ENCODE data around the gene PHF19. TPM values are rescaled to one million over a fixed set of nuclear protein-coding genes. Genes with fewer than 3 reads are reported as not detected.

Gene PHF19
- 10 to 100 TPM; 29.0 to 42.0 (median 36.6) TPM for polyA plus RNA-seq (ENCODE audit: insufficient read length in 4 of 4)

- DNase-seq (ENCODE audit: low read depth in 4 of 4, low spot score in 3 of 4), result no peak
These were observed at the start of gene PHF19 for GRCh38 chr9:120876842-120877240. PHF19 (minus strand) TSS chr9:120877188; CDS start chr9:120874741, 2,447 bp downstream.

- no peak for DNase-seq (ENCODE audit: low read depth in 4 of 4, low spot score in 3 of 4)
These were observed 49.5 kb upstream of the PHF19 start, which contains the start of gene TRAF1 for GRCh38 chr9:120926397-120926928. TRAF1 (minus strand) TSS chr9:120926796; CDS start chr9:120926075, 721 bp downstream.

DNA sequence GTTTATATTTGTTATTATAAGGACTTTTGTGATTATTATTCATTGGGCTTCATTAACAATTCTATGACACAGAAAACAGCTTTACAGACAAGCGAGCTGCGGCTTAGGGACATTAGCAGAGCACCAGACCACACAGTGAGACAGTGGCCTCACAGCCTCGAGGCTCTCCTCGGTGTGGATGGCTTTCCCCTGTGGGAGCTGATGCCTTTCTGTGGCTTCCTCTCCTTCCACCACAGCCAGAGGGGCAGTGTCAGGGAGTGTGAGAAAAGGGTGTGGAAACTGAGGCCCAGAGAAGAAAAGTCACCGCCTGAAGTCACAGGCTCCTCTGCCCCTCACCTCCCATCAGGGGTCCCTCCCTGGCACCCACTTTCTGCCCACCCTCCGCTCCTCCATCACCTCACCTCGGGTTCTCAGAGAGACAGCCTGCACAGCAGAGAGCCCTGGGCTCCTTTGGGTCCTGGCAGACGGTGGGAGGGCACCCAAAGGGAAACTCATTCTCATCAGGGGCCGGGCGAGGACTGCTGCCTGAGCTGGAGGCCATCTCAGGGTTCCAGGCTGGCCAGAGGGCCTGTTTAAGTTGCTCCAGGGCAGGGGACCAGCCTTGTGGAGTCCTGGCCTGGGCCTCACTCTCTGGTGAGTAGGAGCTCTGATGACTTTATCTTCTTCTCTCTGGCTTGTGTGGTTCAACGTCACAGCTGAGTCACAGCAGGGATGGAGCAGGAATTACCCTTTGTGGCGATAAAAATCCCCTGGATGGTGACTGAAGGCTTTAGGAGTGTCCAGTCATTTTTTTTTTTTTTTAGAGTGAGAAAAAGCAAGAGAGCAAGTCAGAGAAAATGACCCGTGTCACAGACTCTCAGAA, 48.8 kb upstream of the PHF19 start:
- no peak for DNase-seq (ENCODE audit: low read depth in 4 of 4, low spot score in 3 of 4)

GRCh38 chr9:120924698-120925534, 47.9 kb upstream of the PHF19 start:
- no peak for DNase-seq (ENCODE audit: low read depth in 4 of 4, low spot score in 3 of 4)

DNA sequence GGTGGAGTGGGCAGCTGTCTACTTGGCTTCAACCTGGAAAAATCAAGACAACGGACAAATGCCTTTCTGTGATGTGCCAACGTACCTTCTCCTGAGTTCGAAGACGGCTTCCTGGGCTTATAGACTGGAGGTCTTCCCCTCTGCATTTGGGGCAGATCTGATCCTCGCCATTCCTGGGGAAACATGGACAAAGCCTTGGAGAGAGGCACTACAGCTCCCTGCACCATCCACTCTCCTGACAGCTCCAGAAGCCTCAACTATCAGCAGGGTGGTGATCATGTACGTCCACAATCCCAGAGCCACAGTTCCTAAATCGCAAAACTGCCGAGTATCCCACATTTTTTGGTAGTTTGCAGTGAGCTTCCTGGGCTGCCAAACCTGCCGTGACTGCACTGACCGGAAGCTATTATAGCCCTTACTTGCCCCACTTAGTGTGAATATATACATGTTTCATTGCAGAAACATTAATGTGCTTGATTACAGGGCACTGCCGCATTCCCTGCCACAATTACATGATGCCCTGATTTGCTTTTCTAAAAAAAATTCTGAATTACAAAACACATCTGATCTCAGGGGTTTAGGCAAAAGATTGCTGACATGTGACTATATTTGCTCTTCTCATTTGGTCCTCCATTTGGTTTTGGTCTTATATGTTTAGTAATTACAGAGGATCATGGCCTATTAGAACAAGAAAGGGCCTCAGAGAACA, 46.8 kb upstream of the PHF19 start:
- DNase-seq (ENCODE audit: low read depth in 4 of 4, low spot score in 3 of 4), result no peak

DNA sequence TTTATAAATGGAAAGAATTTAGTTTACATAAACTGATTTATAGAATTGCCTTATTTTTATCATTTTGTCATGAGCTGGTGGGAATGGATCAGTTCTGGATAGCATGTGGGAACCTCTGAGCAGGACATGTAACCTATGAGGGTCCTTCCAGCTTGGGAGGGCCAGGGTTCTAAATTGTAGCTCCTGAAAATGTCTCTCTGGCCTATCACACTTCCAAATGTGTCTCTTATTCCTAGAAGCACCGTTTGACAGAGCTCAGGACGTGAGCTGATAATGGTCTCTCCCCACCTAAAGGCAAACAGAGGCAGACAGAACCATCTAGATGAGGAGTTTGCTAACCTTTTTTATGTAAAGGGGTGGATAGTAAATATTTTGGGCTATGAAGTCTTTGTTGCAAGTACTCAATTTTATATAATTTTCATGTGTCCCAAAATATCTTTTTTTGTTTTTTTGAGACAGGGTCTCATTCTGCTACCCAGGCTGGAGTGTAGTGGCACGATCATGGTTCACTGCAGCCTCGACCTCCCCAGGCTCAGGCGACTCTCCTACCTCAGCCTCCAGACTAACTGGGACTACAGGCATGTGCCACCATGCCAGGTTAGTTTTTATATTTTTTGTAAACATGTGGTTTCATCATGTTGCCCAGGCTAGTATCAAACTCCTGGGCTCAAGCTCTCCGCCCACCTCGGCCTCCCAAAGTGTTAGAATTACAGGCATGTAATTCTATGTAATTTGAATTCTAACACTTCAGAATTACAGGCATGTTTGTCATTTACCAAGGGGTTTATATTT, 45.6 kb upstream of the PHF19 start:
- DNase-seq (ENCODE audit: low read depth in 4 of 4, low spot score in 3 of 4), result no peak

DNA sequence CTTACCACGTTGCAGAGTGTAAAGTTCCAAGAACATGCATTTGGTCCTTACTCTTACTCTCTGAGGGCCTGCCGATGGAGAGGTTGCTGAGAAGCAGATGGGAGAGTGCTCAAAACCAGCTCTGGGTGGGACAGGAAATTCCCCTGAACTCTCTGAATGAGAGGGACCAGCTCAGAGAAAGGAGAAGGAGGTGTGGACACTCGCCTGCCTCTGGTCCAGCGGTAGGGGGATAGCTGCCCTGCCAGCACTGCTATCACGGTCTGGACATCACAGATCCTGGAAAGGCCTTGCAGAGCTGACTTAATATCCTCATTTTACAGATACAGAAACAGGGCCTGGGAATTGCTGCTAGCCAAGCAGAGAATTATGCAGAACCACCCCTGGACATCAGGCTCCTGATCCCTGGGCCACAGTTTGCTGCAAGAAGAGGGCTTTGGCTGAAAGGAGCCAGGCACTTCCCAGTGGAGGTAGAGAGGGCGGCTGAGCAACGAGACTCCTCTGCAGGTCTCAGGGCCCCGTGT, 44.7 kb upstream of the PHF19 start:
- no peak for DNase-seq (ENCODE audit: low read depth in 4 of 4, low spot score in 3 of 4)

- DNase-seq (ENCODE audit: low read depth in 4 of 4, low spot score in 3 of 4), result no peak
These were observed 43.8 kb upstream of the PHF19 start for GRCh38 chr9:120920806-120921178.

DNA sequence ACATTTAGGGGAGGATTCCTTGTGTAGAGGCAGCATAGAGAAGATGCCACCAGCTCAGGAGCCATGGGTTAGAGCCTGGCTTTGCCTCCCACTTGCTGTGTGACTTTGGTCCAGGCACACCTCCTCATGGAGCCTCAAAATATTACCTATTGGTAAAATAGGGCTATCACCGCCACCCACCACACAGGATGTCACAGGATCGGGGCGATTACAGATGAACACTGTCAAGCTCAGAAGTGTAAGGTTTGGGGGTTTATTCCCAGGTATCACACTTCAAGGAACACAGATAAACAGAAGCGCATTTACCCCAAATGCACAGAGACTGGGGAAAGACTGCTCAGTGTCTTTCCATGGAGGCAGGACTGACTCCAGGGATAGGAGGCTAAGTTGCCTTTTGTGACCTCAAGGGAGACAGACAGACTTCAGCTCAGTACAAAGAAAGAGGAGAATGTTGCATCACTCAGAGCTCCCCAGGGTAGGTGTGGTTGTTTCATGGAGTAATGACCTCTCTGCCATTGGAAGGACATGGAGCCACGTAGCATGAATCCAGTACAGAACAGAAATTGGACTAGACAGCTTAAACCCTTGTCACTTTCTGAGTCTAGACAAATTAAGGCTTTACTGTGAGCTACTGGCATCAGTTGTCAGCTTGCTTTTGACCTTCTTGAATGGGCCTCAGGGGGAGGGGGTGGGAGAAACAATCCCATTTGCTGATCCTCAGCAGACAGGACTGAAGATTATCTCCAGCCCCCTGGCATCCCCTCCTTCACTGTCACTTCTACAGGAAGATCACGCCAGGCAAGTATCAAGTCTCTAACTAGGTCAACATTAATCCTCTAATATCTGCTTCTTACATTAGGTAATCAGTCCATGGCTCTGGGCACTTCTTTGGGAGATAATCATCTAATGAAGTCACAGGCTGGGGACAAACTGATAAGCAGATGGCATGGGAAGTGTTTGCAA, 43.1 kb upstream of the PHF19 start:
- DNase-seq (ENCODE audit: low read depth in 4 of 4, low spot score in 3 of 4), result no peak

DNA sequence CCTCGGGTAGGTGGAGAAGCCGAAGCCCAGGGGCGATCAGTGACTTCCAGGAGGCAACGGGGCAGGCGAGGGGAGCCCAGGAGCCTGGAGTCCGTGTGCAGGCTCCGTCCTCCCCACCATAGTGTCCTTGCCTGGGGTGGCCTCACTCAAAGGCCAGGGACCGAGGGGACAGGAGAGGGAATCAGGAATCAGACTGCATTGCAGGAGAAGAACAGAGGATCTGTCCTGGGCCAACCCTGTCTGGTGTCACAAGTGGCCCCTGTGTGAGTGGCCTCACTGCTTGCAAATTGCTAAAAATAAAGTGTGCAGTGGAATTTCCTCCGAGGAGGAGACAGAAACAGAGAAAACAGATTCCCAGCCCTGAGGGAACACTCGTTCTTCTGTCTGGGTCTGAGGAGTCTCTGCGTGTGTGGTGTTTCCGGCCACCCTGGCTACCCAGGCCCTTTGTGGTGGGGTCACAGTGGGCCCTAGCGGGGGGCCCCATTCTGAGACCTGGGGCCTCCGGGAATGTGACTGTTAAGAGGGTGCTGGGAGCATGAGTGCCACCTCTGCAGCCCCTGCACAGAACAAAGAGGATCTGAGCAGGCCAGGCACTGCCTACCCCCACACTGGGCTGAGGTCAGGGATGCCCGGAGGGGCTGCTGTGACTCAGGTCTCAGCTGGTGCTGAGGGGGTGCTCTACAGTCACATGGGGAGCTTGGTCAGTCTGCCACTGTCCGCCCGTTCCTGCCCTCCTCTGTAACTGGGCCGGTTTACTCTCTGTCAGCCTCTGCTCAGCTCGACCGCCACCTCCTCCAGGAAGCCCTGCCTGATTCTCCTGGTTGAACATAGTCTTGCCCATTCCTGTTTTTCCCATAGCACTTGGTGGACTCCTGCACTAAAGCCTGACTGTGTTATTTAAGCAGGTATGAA, 42.2 kb upstream of the PHF19 start:
- DNase-seq (ENCODE audit: low read depth in 4 of 4, low spot score in 3 of 4), result no peak

DNA sequence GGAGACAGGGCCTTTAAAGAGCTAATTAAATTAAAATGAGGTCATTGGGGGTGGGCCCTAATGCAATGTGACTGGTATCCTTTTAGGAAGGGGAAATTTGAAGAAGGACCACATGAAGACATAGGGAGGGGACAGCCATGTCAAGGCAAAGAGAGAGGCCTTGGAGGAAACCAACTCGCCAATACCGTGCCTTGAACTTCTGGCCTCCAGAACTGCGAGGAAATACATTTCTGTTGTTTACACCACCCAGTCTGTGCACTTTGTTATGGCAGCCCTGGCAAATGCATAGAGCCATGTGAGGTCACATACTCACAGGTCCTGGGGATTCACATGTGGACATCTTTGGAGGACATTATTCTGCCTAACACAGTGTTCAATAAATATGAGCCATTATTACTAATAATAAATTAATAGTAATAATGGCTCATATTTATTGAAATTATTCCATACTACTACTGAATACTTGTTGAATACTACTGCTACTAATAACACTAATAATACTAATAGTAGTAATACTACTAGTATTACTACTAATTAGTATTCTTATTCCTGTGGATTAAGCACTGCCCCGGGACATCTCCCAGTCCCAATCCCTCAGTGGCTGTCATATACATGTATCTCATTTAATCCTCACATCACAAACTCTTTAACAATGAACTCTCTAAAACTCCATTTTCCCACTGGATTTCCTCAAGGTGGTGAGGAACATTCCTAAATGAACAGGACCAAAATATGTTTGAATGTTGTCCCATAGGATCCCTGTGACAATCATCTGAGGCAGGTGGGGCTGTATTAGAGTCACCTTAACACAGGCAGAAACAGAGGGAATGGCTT, 41.2 kb upstream of the PHF19 start:
- no peak for DNase-seq (ENCODE audit: low read depth in 4 of 4, low spot score in 3 of 4)

DNA sequence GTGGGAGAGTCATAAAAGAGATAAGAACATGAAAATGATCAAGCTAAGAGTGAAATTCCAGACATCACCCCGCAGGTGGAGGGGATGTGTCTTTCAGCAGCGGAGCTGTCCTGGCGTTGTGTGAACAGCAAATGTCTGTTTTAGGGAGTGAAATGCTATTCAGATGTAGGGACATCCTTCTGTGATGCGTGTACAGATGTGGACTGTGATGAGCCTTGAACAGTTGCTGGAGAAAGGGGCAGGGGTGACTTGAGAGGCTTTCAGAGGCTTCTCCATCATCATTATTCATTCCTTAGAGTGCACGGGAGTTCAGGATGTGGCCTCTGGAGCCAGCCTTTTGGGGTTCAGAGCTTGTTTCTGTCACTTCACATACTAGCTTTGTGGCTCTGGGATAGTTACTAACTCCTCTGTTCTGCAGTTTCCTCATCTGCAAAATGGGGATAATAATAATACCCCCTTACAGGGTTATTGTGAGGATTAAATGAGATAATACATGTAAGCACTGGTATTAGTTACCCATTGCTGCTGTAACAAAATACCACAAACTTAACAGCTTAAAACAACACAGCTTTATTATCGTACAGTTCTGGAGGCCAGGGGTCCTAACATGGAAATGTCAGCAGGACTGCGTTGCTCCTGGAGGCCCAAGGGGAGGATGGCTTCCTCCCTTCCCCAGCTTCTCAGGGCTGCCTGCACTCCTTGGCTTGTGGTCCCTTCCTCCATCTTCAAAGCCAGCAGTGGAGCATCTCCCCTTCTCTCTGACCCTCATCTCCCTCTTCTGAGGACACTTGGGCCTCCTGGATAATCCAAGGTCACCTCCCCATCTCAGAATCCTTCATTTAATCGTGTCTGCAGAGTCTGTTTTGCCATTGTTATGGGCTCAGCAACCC, 40.2 kb upstream of the PHF19 start:
- DNase-seq (ENCODE audit: low read depth in 4 of 4, low spot score in 3 of 4), result no peak

DNA sequence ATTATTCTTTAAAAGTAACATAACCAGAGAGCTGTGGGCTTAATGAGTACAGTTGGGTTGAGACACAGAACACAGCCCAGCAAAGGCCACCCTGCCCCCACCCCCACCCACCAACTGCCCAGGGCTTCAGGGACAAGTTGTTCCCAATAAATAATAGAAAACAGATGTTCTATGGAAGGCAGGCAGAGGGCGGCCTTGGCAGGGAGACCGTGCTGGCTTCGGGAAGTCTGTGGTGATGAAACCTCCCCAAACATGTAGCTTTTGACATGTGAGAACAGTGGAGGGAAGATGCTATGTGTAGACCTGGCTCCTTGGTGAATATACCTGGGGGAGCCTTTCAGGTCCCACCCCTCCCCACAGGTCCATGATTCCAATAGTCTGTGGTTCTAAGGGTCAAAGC, 39.6 kb upstream of the PHF19 start:
- DNase-seq (ENCODE audit: low read depth in 4 of 4, low spot score in 3 of 4), result no peak

DNA sequence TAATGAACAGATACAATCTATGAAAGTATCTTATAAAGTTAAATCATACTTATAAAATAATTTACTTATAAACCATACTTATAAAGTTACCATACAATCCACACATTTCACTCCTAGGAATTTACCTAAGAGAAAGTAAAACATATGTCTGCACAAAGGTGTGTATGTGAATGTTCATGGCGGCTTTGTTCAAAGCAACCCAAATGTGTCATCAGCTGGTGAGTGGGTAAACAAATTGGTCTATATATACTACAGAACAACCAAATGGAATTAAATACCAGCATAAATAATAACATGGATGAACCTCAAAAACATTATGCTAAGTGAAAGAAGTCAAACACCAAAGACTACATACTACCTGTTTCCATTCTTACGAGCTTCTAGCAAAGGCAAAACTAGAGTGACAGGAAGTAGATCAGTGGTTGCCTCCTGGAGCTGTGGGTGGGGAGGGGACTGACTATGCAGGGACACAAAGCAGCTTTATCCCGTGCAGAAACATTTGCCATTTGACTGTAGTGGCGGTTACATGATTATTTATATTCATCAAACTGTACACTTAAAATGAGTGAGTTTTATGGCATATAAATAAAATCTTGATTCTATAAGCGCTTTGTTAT, 39.0 kb upstream of the PHF19 start:
- DNase-seq (ENCODE audit: low read depth in 4 of 4, low spot score in 3 of 4), result no peak

DNA sequence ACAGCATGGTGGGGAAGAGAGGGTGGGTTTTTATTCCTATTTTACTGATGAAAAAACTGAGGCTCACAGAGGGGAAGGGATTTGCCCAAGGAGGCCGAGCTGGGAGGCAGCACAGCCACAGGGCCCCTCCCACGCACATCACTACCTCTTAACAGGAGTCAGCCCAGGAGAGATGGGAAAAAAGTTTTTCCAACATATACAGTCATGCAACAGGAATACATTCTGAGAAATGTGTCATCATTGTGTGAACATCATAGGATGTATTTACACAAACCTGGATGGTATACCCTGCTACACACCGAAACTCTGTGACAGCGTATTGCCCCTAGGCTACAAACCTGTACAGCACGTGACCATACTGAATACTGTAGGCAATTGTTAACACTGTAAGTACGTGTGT, 38.0 kb upstream of the PHF19 start:
- DNase-seq (ENCODE audit: low read depth in 4 of 4, low spot score in 3 of 4), result no peak

Data from left renal pelvis (tissue), 4 donors.